ENCODE results near the gene C18orf63.
"Not testable (repeated sequence)": the region's sequence is repeated elsewhere in the genome, so short reads cannot be mapped to it uniquely, and the experiment has no call there.

Gene C18orf63

DNA sequence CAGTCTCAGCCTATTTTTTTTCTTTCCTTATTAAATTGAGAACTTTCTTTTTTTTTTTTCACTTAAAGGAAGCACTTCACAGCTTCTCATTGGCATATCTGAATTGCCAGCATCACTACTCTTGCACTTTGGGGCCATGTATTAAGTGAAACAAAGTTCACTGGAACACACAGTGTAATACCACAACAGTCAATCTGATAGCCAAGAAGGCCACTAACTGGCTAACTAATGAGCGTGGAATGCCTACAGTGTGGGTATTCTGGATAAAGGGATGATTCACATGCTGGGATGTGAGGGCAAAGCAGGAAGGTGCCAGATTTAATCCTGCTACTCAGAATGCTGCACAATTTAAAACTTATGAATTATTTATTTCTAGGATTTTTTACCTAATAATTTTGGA is 11.7 kb upstream of the C18orf63 start:
- TF ChIP-seq, protein P1, sequence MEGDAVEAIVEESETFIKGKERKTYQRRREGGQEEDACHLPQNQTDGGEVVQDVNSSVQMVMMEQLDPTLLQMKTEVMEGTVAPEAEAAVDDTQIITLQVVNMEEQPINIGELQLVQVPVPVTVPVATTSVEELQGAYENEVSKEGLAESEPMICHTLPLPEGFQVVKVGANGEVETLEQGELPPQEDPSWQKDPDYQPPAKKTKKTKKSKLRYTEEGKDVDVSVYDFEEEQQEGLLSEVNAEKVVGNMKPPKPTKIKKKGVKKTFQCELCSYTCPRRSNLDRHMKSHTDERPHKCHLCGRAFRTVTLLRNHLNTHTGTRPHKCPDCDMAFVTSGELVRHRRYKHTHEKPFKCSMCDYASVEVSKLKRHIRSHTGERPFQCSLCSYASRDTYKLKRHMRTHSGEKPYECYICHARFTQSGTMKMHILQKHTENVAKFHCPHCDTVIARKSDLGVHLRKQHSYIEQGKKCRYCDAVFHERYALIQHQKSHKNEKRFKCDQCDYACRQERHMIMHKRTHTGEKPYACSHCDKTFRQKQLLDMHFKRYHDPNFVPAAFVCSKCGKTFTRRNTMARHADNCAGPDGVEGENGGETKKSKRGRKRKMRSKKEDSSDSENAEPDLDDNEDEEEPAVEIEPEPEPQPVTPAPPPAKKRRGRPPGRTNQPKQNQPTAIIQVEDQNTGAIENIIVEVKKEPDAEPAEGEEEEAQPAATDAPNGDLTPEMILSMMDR (IDR thresholded peaks at IDR 0.05; ENCODE audit: borderline replicate concordance, insufficient read depth, low read depth, low read length): no peak
- H3K4me3 ChIP-seq (ENCODE audit: low read depth, low read length): no peak overlapping the region

DNA sequence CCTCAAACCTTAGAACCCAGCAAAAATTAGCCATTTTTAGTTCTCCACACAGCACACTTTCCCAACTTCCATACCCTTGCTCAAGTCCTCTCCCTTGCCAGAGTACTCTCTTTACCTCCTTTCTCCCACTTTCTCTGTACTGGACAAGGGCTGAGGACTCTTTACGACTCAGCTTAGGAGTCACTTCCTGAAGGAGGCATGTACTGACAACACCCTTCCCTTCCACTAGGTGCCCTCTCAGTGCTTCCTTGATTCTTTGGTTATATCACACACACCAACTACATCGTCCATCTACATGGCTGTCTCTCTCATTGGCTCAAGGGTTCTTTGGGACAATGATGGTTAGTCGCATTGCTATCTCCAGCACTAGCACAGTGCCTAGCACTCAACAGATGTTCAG is 5.2 kb upstream of the C18orf63 start:
- TF ChIP-seq, protein P1 (IDR thresholded peaks at IDR 0.05; ENCODE audit: borderline replicate concordance, insufficient read depth, low read depth, low read length): peak; percentile 51; the same call in 1 of the 2 replicates

DNA sequence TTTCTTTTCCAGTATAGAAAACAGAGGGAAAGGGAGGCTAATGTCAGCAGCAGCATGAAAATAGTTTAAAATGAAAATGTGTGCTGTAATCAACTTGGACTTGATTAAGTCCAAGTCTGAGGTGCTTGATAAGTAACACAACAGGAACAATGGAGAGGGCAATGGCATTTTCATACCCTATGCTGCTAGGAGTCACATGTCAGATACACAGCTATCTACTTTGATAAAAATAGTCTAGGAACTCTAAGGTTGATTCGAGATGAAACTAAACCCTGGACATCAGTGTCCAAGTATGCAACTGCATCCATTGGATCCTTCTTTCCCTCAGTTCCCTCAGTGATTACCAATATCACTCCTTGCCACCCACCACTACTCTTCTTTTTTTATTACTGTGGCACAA is 4.6 kb upstream of the C18orf63 start:
- H3K4me3 ChIP-seq (ENCODE audit: low read depth, low read length): no peak overlapping the region
- TF ChIP-seq, protein P1 (IDR thresholded peaks at IDR 0.05; ENCODE audit: borderline replicate concordance, insufficient read depth, low read depth, low read length): no peak

More for the DNA sequence above, 5.2 kb upstream of the C18orf63 start:
- no peak overlapping the region for H3K4me3 ChIP-seq (ENCODE audit: low read depth, low read length)

DNA sequence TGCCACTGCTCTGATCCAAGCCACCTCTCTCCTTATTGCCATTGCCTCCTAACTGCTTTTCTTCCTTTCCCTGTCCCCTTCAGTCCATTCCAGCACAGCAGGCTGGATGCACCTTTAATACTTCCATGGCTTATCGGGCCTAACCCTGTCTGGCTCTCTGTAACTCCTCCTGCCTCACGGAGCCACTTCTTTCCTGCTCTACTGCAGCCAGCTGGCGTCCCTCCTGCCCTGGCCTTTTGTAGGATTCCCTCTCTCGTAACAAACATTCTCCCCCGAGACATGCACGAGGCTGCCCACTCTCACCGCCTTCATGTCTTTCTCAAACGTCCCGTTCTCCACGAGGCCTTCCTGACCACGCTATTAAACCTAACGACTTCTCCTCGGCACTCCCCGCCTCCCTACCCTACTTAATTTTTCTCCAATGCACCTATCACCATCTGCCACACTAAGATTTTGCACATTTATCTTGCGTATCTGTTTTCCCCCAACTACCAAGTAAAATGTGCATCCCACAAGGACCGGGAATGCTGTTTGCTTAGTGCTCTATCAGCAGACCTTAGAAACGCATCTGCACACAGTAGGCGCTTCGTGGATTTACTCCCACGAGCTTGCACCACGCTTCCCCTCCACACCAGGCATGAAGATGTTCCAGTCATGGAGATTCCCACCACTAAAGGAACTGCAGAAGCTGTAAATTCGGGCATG is 728 bp upstream of the C18orf63 start:
- H3K4me3 ChIP-seq (ENCODE audit: low read depth, low read length): no peak overlapping the region
- TF ChIP-seq, protein P1 (IDR thresholded peaks at IDR 0.05; ENCODE audit: borderline replicate concordance, insufficient read depth, low read depth, low read length): no peak

DNA sequence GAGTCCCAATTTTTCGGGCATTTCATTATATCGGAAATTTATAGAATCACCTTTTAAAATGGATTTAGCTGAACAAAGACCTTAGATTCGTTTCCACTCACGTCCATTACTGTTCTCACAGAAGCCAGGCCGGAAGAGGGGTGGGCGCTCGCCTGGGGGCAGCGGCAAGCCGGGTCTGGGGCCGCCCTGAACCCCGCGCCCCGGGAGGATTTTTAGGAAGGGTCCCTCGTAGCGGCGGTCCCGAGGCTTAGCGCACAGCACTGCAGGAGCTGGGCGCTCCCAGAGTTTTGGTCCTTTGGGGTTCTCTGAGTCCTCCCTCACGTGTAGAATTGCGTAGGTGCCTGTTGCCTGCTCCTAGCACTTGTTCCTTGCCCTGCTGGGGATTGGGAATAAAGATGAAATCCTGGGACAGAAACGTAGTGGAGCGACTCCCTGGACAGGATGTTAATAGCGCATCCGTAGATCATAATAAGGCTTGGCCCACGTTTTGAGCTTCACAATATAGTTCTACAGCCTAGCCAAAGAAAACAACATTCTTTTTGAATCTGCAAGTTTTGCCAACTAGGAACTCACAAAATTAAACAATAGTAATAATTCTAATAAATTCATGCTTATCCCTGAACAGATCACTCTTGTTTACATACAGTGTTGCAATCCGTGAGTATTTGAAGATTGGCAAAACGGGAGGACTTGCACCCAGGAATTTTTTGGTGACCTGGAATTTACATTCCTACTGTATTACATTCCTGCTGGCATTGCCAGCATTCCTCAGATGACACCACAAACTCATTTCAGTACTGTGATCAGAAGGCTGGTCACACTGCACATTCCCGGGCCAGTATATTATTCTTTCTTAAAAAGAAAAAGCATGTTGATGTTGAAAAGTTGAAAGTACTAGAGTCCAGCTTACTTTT is 875 bp downstream of the C18orf63 start:
- TF ChIP-seq, protein P1 (IDR thresholded peaks at IDR 0.05; ENCODE audit: borderline replicate concordance, insufficient read depth, low read depth, low read length): no peak
- H3K4me3 ChIP-seq (ENCODE audit: low read depth, low read length): no peak overlapping the region

DNA sequence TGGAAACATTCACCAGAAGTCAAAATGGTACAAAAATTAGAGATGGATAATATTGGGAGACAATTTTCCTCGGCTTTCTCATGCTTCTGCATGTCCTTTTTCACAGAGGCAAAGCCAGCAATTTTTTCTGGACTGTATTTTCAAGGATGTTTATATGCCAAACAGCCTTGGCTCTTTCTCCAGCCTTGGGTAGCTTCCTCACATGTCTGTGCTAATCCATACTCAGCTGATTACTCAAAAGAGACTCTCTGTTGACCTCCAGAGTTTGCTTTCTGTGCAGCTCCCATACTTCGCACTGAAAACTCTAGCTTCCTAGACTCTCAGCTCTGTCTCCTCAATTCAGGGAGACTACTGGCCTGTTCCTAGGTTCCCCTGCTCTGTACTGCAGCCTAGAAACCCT is 10.6 kb downstream of the C18orf63 start:
- TF ChIP-seq, protein P1 (IDR thresholded peaks at IDR 0.05; ENCODE audit: borderline replicate concordance, insufficient read depth, low read depth, low read length): no peak
- H3K4me3 ChIP-seq (ENCODE audit: low read depth, low read length): no peak overlapping the region

DNA sequence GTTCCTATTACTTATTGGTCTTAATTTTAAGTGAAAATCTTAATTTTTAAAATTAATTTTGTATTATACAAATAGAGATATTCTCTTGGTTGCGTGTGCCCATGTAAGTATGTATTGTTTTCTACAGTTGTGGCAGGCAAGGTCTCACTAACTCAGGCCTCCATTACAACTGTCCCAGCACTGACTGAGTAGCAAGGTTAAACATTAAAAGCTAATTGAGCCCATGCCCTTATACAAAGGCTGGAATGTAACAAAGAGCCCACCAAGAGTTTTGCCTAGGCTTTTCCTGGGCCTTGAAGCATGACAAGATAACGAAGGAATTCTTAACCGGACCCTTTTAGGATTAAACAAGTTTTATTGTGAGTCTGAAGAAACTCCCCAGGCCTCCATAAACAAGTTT is 11.2 kb downstream of the C18orf63 start:
- H3K4me3 ChIP-seq (ENCODE audit: low read depth, low read length): not testable (repeated sequence)
